GM19099 (cell line): ENCODE measurements around the gene CAPN14.

Source experiments
- POLR2A ChIP-seq: IDR thresholded peaks from 3 replicates; pipeline ENCODE4 v1.6.1; 2011; ENCODE audit warnings: low read depth; ENCODE audit not compliant: insufficient read length; ENCODE audit errors: extremely low read depth

The CAPN14 gene

GRCh38 chr2:31251018-31251417 lies 33.7 kb upstream of the CAPN14 start:
- no peak for TF ChIP-seq POLR2A

- no peak for TF ChIP-seq POLR2A
Measured at GRCh38 chr2:31249009-31249690, 31.8 kb upstream of the CAPN14 start.

GRCh38 chr2:31248139-31248538 lies 30.8 kb upstream of the CAPN14 start:
- TF ChIP-seq POLR2A: no peak

GRCh38 chr2:31247711-31248110 lies 30.4 kb upstream of the CAPN14 start:
- no peak for TF ChIP-seq POLR2A

- TF ChIP-seq POLR2A: no peak
Measured at GRCh38 chr2:31246184-31246852, 29.0 kb upstream of the CAPN14 start.

- TF ChIP-seq POLR2A: no peak
Measured at GRCh38 chr2:31244101-31244500, 26.8 kb upstream of the CAPN14 start.

GRCh38 chr2:31243053-31243452 lies 25.7 kb upstream of the CAPN14 start:
- no peak for TF ChIP-seq POLR2A

GRCh38 chr2:31241625-31242270 lies 24.4 kb upstream of the CAPN14 start:
- no peak for TF ChIP-seq POLR2A

- TF ChIP-seq POLR2A: no peak
Measured at GRCh38 chr2:31240381-31241365, 23.4 kb upstream of the CAPN14 start.

GRCh38 chr2:31239593-31240177 lies 22.4 kb upstream of the CAPN14 start:
- no peak for TF ChIP-seq POLR2A

GRCh38 chr2:31238906-31239592 lies 21.7 kb upstream of the CAPN14 start:
- no peak for TF ChIP-seq POLR2A

- no peak for TF ChIP-seq POLR2A
Measured at GRCh38 chr2:31238126-31238905, 21.0 kb upstream of the CAPN14 start.

GRCh38 chr2:31237348-31238017 lies 20.2 kb upstream of the CAPN14 start:
- no peak for TF ChIP-seq POLR2A
